NCI-H524 (cell line): ENCODE measurements around the gene MOV10L1.

Experiments
- DNase-seq, 2 experiments: peaks; one replicate each; lab custom pipeline; 2025; lab: John Stamatoyannopoulos, UW

MOV10L1 gene

DNA sequence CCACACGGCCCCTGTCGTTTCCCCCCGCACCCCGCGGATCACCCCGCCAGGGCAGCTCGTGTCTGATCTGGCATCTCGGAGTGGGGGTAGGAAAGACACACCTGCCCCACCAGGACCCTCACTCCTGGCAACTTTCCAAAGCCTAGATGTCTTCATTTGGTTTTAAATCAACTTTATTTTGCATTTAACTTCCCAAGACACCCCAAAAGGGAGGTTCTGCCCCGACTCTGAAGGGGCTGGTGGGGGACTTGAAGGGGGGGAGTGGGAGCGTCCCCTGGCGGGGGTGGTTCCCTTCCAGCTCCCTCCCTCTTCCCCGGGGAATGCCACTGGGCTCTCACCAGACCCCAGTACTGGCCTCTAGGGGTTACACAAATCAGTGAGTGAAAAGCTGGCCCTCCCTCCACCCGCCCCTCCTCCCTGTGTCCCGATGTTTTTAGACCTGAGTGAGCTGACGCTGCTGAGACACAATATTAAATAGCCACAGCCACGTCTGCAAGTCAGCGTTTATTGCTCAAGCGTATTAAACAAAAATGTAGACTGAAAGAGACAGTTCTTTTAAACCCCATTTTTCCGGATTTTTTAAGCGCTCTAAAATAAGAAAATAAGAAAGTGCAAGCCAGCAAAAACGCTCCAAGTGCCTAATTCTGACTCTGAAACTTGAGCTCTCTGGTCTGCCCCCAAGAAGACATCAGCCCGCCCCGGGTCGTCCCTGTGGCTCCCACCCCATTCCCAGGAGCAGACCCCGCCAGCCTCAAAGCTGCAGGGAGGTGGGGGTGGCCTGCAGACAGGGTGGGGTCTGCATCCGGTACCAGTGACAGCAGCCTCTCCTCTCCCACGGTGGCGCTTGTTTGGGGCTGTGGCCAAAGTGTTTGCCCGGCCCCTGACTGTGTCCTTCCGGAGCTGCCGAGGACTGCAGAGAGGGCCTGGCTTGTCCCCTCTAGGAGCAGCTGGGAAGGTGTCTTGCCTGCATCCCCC lies 30.6 kb upstream of the MOV10L1 start:
- peak in 1 of 2 experiments; percentile 53 for DNase-seq

DNA sequence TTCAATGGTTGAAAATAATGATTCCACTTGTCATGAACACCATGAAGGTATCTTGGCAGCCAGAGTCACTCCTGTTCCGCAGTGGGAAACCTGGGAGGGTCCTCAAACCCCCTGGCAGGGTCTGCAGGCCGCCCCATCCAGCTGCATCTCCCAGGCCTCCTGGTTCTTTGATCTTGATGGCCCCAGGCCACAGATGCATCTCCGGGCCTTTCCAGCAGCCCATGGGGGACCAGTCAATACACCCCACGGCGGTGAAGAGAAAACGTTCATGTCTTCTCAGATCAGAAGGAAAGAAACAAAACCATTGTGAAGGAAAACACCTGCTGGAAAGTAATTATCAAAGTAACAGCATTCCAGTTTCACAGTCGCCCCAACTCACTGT lies 29.9 kb upstream of the MOV10L1 start:
- DNase-seq, result no peak

DNA sequence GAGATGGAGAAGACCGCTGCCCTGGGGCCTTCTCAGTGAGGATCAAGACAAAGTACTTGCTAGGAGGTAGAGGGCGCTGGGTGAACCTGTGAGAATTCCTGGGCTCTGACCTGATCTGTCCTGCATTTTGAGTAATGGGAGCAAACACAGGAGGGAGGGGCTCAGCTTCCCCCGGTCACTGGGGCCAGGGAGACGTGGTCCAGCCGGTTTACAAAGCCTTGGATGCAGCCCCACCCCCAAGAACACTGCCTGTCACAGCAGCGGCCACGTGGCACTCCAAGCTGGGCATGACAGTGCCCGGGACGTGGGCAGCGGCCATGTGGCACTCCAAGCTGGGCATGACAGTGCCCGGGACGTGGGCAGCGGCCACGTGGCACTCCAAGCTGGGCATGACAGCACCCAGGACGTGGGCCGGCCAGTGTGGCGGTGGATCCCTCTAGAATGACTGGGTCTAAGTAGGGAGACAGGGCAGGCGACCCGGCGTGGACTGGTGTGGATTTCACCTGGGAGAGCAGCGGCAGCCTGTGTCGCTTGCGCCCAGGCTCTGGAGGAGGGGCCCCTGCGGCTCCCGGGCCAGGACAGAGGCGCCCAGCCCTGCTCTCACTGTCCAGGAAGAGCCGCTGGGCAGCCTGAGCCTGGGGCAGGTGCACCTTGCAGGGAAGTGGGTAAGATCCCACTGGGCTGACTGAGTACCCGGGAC lies 29.2 kb upstream of the MOV10L1 start:
- no peak for DNase-seq

DNA sequence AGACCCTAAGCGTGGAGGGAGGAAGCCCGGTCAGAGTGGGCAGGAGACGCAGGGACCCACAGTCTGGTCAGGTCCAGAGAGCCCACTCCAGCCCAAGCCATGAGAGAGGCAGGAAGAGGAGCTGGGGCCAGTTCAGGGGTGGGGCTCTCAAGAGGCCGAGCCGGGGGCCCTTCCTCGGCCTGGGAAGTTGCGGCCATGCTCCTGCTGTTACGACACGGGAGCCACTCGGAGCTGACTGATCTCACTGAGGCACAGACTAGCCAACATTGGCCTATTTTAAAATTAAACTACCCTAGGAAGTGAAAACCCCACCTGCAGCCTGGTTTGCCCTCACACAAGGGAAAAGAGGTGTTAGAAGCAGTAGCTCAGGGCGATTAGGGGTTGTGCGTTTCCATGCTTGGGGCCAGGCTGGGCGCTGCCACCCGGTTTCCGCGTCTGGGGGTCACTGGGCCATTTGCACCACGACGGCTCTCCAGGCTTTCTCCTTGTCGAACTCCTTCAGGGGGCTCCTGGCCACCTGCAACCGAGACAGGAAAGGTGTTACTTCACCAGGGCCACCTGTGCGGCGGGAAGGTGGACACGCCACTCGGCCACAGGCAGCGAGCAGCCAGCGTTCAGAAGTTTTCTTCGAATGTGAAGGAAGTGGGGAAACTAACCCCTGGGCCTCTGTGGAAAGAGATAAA lies 28.5 kb upstream of the MOV10L1 start:
- DNase-seq, result no peak

DNA sequence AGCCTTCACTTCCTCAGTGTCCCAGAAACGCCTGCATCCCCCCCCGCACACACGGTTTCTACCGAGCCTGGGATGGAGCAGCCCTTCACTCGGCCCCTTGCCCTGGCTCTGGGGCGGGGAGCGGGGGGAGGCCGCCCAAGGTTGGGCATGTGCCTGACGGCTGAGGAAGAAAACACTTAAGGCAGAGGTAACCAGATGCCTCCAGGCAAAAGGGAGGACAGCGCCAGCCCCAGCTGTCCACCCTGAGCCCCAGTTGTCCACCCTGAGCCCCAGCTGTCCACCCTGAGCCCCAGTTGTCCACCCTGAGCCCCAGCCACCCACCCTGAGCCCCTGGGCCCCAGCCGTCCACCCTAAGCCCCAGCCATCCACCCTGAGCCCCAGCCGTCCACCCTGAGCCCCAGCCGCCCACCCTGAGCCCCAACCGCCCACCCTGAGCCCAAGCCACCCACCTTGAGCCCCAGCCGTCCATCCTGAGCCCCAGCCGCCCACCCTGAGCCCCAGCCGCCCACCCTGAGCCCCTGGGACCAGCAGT lies 27.9 kb upstream of the MOV10L1 start:
- DNase-seq, result no peak

DNA sequence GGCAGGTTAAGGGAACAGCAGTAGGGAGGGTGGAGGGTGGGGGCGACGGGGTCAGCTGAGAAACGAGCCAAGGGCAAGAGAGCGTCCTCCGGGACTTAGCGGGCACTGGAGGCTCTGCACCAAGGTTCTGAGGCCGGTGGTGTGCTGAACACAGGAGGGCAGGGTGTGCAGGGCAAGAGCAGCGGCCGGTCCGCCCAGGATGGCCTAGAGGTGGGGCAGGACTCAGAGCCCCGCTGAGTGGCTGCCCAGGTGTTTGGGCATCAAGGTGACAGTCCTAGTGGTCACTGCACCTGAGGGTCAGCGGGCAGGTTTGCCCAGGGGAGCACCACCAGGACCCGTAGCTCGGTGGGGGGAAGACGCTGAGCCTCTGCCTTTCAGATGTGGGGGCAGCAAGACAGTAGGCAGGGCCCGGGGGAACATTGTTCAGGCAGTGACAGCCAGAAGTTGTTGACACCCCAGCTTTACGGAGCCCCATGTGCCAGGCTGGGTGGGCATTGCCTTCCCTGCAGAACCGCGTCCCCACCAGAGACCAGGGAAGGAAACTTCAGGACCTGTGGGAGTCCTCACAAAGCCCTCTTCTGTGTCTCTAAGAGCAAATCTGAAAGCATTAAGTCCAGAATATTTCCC lies 27.2 kb upstream of the MOV10L1 start:
- DNase-seq, result no peak

DNA sequence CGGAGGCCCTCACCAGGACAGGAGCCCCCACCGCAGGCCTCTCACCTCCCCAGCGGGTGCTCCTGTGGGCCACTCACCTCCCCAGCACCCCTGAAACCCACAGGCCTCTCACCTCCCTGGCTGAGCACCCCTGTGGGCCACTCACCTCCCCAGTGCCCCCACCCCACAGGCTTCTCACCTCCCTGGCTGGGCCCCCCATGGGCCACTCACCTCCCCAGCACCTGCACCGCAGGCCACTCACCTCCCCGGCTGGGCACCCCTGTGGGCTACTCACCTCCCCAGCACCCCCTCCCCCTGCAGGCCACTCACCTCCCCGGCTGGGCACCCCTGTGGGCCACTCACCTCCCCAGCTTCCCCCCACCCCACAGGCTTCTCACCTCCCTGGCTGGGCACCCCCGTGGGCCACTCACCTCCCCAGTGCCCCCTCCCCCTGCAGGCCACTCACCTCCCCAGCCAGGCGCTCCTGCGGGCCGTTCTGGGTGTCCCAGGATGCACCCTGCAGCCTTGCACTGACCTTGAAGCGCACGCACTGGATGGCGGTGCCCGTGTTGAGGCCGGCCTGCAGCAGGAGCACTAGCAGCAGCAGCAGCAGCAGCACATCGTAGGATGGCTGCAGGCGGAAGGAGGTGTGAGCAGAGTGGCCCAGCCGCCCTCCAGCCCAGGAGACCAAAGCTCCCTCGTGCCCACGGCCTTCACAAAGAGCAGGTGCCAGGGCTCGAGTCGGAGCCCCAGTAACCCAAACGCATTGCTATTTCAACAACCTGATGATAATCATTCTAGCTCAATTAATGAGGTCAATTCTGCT lies 26.0 kb upstream of the MOV10L1 start:
- no peak for DNase-seq

DNA sequence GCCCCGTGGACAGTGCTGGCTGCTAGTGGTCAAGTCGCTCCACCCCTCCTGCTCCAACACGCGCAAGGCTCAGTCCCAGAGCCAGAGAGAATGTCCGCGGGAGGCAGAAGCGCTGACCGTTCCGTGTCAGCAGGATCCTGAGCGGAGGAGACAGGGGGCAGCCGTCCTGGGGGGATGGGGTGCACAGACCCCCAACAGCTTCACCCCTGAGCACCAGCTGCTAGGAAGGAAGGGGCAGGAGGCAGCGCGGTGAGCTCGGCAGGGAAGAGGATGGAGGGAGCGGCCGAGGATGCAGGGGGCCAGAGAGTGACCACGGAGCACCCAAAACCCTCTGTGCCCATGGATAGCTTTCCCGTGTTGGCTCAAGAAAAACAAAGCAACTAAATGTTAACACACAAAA lies 25.4 kb upstream of the MOV10L1 start:
- no peak for DNase-seq

DNA sequence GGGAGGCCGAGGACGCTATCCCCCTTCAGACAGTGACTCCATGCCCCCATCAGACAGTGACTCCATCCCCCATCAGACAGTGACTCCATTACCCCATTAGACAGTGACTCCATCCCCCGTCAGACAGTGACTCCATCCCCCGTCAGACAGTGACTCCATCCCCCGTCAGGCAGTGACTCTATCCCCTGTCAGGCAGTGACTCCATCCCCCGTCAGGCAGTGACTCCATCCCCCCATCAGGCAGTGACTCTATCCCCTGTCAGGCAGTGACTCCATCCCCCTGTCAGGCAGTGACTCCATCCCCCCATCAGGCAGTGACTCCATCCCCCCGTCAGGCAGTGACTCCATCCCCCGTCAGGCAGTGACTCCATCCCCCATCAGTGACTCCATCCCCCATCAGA lies 22.6 kb upstream of the MOV10L1 start:
- no peak for DNase-seq

DNA sequence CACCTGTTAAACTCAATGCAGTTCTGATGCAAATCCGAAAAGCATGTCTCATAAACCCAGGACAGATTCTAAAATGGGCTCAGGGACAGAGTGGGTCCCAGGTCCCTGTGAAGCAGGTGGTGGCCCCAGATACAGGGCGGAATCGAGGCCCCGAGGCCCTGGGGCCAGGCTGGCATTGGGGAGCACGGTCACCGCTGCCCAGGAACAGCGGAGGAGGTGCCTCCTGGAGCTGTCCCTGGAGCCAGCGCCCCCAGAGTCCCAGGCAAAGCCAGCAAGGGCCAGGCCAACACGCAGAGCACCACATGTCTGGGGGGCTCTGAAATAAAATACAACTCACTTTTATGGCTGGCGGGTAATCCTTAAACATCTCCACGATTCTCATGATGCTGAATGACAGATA lies 21.7 kb upstream of the MOV10L1 start:
- DNase-seq, result no peak

DNA sequence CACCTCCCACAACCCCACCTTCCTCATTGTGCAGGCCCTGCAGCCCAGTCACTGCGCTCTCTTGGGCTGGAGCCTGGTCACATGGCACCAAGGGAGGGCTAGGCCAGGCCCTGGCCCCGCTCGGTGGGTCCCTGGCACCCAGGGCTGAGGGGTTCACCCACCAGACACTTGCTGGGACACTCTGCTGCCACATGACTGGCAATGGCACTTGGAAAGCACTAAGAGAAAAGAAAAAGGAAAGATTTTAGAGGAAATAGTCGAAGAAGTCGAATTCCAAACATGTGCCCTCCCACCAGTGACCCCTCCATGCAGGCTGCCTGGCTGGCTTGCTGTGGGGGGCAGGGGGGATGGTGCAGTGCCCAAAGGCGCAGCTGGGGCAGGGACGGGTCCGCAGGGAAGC lies 19.4 kb upstream of the MOV10L1 start:
- no peak for DNase-seq

DNA sequence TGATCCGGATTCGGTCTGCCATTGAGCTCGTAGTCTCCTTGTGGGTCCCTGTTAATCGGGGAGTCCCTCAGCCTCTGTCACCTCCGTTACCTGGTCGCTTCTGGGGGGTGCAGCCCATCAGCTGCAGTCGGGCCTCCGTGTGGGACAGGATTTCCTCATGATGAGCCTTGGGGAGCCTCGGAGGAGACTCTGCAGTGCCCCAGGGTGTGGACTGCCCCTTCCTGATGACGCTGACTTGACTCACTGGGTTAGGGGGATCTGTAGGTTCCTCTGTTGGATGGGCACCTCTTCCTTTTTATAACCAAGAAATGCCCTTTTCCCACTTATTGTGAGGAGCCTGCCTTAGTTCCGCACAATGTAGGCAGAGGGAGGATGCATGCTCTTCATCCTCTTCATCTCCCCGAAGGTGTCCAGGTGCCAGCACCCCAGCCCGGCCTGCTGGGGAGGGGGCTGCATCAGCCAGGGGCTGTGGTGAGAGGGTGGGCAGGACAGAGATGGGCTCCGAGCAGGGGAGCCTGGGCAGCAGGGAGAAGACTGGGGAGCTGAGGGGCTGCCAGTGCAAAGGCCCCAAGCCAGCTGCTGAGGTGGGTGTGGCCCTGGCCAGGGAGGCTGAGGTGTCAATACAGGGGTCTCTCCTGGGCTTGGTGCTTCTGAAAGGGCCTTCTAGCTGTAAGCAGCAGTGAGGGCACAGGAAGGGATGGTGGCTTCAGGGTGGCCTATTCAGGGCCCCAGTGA lies 18.2 kb upstream of the MOV10L1 start:
- no peak for DNase-seq

DNA sequence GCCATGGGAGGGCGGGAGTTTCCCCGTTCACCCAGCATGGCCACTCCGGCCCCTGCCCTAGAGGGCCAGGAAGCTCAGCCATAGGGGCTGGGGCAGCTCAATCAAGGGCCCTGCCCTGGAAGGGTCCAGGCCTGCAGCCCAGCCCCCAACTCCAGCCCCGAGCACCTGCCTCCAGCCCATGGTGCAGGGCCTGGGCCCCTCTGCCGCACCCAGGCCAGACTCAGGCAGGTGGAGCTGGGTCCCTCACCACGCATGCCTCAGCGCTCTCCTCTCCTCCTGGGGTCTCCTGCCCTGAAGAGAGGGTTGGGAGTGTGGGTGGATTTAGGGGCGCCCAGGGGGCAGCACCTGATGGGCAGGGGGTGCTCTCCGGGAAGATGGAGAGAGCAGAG lies 17.6 kb upstream of the MOV10L1 start:
- DNase-seq, result no peak

DNA sequence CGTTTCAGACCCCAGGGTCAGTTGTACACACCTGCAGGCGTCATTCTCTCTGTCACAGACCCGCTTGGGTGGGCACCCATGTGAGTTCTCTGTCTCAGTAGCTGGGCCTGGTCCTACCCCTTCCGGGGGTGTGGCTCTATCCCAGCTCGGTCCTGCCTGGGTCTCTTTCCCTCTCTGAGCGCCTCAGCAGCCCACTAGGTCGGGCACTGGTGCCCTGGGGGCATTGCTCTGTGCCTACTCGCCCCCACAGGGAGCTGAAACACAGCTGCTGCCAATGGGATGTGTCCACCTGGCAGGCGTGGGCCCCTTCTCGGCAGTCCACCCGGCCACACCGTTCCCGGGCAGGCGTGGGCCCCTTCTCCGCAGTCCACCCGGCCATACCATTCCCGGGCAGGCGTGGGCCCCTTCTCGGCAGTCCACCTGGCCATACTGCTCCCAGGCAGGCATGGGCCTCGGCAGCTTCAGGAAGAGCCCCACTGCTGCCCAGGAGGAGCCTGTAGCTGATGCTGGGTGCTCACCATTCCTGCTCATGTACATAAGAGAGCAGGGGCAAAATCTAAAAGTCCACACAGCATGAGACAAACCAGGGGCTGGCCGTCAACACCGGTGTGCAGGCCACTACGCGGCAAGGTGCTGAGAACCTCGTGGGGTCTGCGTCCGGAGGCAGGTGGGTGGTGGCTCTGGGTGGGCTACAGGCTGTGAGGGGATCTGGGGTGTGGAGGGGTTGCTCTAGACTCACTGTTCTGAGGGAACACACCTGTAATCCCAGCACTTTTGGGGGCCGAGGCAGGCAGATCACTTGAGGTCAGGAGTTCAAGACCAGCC lies 16.9 kb upstream of the MOV10L1 start:
- DNase-seq, result no peak

DNA sequence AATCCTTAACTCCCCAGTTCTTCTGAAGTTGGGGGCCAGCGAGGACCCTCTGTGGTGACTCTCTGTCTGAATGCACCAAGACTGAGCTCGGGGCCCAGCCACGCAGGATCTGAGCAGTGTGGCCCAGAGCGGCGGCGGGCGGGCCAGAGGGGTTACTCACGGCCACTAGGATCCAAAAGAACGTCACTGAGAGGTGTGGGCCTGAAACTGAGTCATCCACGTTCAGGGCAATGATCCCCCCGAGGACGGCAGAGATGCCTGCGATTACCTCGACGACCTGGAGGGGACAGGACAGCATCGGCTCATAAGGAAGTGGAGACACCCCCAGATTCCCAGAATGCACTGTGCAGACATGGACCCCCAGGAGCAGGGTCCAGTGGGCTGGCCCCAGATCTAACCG lies 15.8 kb upstream of the MOV10L1 start:
- DNase-seq, result no peak

DNA sequence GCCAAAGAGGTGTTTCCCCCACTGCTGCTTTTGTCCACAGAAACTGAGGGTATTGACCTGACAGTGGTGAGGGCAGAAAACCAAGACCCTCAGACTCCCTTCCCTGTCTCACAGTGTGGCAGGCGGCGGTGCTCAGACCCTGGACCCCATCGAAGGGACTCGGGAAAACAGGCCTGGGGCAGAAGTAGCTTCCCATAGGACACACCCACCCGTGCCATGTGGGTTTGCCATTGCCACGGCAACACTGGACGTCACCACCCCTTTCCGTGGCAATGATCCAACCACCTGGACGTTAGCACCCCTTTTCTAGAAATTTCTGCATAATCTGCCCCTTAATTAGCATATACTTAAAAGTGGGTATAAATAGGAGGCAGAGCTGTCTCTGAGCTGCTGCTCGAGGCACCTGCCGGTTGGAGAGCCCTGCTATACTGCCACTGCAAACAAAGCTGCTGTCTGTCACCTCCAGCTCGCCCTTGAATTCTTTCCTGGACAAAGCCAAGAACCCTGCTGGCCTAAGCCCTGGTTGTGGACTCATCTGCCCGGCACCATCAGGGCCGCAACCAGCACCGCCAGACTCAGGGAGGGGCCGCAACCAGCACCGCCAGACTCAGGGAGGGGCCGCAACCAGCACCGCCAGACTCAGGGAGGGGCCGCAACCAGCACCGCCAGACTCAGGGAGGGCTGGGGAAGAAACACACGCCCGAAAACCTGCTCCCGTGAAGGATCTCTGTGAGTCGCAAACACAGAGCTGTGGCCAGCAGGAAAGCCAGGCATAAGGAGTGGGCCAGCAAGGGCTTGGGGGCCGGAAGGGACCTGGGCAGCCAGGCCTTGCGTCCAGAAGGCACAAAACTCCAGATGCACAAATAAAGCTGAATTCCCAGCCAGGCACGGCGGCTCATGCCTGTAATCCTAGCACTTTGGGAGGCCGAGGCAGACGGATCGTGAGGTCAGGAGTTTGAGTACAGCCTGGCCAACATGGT lies 15.0 kb upstream of the MOV10L1 start:
- DNase-seq, result no peak

DNA sequence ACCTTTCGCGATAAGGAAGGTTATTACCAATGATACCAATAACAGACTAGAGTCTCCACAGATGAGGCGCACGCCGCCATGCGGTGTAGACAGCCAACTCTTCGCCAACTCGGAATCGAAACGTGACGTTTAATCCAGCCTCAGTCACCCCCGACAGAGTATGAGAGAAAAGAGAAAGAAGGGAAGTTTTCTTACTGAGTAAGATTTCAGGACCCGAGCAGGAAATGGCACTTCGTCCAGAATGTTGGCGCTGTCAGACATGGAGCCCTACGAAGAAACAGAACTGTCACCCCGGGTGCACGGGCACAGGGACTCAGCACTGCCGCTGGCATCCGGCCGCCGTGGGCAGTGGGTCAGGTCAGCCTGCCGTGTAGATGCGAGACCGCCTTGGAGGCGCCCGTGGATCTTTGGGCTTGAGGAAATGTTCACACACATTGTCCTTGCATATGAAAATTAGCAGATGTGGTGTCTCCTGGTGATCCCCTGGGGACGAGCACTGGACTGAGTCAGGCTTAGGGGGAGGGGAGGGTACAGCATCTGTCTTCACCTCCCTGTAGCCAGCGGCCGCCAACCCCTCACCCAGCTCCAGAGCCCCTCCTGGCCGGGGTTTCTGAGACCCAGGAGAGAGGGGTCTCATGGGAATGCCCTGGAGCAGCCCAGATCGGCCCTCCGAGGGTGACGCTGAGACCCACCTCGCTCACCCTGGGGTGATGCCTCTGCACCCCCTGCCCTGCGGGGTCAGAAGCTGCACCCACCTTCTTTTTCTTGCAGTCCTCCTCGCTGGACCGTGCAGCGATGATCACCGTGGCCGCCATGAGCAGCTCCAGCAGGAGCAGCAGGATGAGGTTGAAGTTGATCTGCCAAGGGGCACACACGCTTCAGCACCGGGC lies 12.9 kb upstream of the MOV10L1 start:
- DNase-seq, result peak in 1 of 2 experiments; percentile 69
